Measurements from ENCODE around the gene MEX3D.

The MEX3D gene

DNA sequence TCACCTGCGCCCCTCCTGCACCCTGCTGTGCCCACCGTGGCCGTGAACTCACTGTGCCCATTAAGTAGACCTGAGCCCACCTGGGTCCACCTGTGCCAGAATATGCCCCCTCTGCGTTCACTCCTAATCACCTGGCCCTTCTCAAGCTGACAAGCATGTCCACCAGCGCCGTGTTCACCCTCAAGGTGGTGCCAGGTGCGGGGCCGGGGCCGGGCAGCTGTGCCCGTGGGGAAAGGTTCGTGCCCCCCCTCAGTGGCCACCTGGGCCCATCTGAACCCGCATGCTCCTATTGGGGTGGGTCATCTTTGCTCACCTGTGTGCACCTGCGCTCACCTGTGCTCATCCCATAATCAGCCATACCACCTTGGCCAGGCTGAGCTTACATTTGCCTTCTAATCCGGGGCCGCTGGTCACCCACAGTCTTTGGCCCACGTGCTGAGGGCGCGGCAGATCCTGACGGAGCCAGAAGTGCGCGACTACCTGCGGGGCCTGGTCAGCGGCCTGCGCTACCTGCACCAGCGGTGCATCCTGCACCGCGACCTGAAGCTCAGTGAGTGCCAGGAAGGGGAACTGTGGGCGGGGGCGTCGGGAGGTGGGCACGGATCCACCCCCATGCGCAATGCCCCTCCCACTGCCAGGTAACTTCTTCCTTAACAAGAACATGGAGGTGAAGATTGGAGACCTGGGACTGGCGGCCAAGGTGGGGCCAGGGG lies 41.9 kb downstream of the MEX3D start:
- ChIA-PET POLR2A (no interaction called here), CTCF (no interaction called here)
- TF ChIP-seq, protein P1, sequence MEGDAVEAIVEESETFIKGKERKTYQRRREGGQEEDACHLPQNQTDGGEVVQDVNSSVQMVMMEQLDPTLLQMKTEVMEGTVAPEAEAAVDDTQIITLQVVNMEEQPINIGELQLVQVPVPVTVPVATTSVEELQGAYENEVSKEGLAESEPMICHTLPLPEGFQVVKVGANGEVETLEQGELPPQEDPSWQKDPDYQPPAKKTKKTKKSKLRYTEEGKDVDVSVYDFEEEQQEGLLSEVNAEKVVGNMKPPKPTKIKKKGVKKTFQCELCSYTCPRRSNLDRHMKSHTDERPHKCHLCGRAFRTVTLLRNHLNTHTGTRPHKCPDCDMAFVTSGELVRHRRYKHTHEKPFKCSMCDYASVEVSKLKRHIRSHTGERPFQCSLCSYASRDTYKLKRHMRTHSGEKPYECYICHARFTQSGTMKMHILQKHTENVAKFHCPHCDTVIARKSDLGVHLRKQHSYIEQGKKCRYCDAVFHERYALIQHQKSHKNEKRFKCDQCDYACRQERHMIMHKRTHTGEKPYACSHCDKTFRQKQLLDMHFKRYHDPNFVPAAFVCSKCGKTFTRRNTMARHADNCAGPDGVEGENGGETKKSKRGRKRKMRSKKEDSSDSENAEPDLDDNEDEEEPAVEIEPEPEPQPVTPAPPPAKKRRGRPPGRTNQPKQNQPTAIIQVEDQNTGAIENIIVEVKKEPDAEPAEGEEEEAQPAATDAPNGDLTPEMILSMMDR (IDR thresholded peaks at IDR 0.05; ENCODE audit: insufficient read depth, low read length, missing control alignments), result no peak
- DNase-seq (ENCODE audit: low read depth, low spot score), result no peak
- H3K4me3 ChIP-seq (ENCODE audit: low read depth, low read length), result no peak overlapping the region

DNA sequence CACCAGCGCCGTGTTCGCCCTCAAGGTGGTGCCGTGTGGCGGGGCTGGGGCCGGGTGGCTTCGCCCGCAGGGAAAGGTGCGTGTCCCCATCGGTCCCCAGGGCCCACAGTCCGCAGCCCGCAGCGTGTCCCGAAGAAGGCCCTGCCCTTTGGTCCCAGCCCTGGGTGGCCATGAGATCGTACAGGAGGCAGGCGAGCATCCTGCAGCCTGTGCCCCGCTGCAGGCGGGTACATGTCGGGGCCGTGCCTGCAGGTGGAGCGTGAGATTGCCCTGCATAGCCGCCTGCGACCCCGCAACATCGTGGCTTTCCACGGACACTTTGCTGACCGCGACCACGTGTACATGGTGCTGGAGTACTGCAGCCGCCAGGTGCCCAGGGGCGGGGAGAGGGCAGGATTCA lies 42.8 kb downstream of the MEX3D start:
- ChIA-PET POLR2A (no interaction called here), CTCF (no interaction called here)
- no peak for DNase-seq (ENCODE audit: low read depth, low spot score)
- H3K4me3 ChIP-seq (ENCODE audit: low read depth, low read length), result no peak overlapping the region
- TF ChIP-seq, protein P1 (IDR thresholded peaks at IDR 0.05; ENCODE audit: insufficient read depth, low read length, missing control alignments), result no peak

DNA sequence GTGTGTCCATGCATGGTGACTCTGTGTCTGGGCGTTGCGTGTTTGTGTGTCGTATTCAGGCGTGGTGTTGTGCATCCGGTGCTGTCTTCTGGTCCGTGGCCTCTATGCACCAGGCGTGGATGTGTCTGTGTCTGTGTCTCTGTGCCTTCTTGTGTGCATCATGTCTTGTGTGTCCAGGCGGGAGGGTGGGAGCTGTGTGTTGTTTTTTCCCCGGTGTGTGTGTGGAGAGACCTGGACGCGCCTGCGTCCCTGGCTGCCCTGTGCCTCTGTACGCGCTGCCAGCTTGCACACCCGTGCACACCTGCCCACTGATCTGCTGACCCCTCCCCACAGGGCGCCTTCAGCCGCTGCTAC lies 43.2 kb downstream of the MEX3D start:
- ChIA-PET POLR2A (no interaction called here), CTCF (no interaction called here)

DNA sequence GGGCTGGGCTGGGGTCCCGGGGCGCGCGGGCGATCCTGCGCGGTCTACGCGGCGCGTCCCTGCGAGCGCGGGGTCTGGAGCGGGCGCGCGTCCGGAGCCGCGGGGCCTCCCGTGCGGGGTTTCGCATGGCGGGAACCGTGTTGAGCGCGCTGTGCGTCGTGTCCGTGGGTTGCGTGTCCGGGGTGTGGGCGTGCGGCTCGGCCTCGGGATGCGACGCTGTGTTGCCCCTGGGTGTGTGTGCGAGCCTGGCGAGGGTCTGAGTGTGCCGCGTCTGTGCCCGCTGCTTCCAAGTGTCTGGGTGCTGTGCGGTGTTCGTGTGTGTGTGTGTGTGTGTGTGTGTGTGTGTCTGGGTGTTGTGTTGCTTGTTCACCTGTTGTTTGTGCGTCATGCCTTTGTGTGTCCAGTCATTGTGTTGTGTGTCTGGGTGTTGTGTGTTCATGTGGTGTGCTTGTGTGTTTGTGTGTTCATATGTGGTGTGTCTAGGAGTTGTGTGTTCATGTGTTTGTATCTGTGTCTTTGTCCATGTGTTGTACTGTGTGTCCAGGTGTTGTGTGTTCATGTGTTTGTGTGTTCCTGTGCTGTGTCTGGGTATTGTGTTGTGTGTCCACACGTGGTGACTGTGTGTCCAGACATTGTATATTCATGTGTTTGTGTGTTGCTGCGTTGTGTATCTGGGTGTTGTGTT lies 43.7 kb downstream of the MEX3D start:
- no peak overlapping the region for H3K4me3 ChIP-seq (ENCODE audit: low read depth, low read length)
- TF ChIP-seq, protein P1 (IDR thresholded peaks at IDR 0.05; ENCODE audit: insufficient read depth, low read length, missing control alignments), result no peak
- no peak for DNase-seq (ENCODE audit: low read depth, low spot score)
- ChIA-PET POLR2A (no interaction called here), CTCF (no interaction called here)

More for the DNA sequence above, 43.2 kb downstream of the MEX3D start:
- TF ChIP-seq, protein P1 (IDR thresholded peaks at IDR 0.05; ENCODE audit: insufficient read depth, low read length, missing control alignments), result no peak
- no peak overlapping the region for H3K4me3 ChIP-seq (ENCODE audit: low read depth, low read length)
- no peak for DNase-seq (ENCODE audit: low read depth, low spot score)

DNA sequence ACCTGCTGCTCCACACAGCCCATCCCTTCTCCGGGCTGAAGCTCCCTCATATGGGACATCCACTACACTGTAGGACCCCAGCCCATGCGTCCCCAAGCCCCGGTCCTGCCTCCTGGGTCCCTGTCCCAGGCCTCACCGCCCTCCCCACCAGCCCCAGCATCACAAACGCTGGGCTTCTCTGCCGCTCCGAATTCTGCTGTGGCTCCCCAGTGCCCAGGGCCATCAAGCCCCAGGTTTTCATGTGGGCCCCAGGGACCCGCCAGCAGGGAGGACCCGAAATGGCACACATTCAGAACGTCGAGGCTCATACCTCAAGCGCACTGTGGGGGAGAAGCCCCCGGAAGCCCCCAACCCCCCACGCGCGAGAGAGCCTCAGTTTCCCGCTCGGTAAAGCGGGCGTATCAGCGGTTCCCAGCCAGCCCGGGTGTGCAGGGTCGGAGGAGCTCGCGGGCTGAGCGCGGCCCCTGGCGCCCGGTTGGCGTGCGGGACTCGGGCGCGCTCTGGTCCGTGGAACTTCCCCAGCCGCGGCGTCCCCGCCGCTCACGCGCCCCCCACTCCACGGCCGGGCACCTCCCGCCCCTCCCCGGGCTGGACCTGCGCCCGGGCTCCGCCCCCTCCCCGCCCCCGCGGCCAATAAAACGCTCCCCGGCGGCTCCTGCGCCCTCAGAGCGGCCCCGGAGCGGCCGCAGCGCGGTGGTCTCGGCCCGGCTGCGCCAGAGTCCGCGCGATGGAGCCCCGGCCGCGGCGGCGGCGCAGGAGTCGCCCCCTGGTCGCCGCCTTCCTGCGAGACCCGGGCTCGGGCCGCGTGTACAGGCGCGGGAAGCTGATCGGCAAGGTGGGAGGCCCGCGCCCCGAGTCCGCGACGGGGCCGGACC lies 44.5 kb downstream of the MEX3D start, which contains the start of gene PLK5:
PLK5 (plus strand) TSS at position 666 of the 875 bp plus-strand sequence. CDS start 2,920 bp downstream, outside the sequence.
- POLR2A ChIA-PET, result no interaction called here
- TF ChIP-seq, protein P1 (IDR thresholded peaks at IDR 0.05; ENCODE audit: insufficient read depth, low read length, missing control alignments), result no peak
- H3K4me3 ChIP-seq (ENCODE audit: low read depth, low read length), result no peak within 1 kb of the TSS
- DNase-seq (ENCODE audit: low read depth, low spot score), result no peak
- CTCF ChIA-PET, result interaction anchor here (2.2 kb wide), 1 partner anchor 24 kb away, joined by 15 read pairs; no protein-coding TSS in a partner anchor

DNA sequence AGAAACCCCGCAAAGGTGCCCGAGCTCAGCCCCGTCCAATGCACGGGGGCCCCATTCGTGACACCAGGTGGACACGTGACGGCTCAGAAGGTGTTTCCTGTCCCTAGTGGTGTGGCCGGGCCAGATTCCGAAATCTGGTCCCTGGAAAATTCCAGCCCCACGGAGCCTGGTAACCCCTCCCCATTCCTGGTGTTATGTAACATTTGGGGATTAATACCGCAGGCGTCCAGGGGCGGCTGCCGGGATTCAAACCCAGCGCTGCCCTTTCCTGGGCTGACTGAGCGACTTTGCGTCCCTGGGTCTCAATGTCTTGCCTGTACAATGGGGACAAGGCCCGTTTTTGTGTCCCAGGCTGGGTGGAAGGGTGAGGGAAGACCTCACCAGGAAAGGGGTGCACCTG lies 45.3 kb downstream of the MEX3D start:
- TF ChIP-seq, protein P1 (IDR thresholded peaks at IDR 0.05; ENCODE audit: insufficient read depth, low read length, missing control alignments), result no peak
- DNase-seq (ENCODE audit: low read depth, low spot score), result no peak
- POLR2A ChIA-PET, result no interaction called here
- H3K4me3 ChIP-seq (ENCODE audit: low read depth, low read length), result no peak overlapping the region
- CTCF ChIA-PET, result interaction anchor here (2.2 kb wide), 1 partner anchor 24 kb away, joined by 15 read pairs; no protein-coding TSS in a partner anchor

All from AG04449 (cell line).